PC-3 (cell line): ENCODE data around the gene SLC25A25.

Source experiments
- EZH2 ChIP-seq: fragments of 300-600 bp; sonication (generic); IDR thresholded peaks from one replicate; pipeline ENCODE4 v1.6.1; 2017; ENCODE audit warnings: antibody characterized with exemption, mild to moderate bottlenecking, low read length; ENCODE audit not compliant: unreplicated experiment
- TF ChIP-seq, protein P1 (sequence below): fragments of 300-600 bp; sonication (generic); conservative IDR thresholded peaks from 2 replicates; pipeline ENCODE4 v1.5.1; 2017; ENCODE audit warnings: antibody characterized with exemption, low read depth, mild to moderate bottlenecking, low read length

DNA sequence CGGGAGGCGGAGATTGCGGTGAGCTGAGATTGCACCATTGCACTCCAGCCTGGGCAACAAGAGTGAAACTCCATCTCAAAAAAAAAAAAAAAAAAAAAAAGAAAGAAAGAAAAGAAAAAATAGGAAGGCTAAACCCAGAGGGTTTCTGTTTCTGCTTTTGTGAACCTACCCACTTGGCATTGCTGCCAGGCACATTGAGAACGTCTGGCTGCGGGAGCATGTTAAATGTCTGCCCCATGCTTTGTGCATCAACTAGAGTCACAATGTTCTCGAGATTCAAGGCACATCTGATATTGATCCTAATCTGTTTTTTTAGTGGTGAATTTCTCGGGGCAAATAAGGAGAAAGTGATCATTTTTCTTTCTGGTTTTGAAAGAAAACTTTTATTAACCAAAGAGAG lies 2.8 kb downstream of the SLC25A25 start:
- TF ChIP-seq, protein P1, sequence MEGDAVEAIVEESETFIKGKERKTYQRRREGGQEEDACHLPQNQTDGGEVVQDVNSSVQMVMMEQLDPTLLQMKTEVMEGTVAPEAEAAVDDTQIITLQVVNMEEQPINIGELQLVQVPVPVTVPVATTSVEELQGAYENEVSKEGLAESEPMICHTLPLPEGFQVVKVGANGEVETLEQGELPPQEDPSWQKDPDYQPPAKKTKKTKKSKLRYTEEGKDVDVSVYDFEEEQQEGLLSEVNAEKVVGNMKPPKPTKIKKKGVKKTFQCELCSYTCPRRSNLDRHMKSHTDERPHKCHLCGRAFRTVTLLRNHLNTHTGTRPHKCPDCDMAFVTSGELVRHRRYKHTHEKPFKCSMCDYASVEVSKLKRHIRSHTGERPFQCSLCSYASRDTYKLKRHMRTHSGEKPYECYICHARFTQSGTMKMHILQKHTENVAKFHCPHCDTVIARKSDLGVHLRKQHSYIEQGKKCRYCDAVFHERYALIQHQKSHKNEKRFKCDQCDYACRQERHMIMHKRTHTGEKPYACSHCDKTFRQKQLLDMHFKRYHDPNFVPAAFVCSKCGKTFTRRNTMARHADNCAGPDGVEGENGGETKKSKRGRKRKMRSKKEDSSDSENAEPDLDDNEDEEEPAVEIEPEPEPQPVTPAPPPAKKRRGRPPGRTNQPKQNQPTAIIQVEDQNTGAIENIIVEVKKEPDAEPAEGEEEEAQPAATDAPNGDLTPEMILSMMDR = no peak
- TF ChIP-seq EZH2 = no peak
